Uterus (tissue), 4 donors: ENCODE data around the gene CD9. TPM values are rescaled to one million over a fixed set of nuclear protein-coding genes. Genes with fewer than 3 reads are reported as not detected.
"Not testable (repeated sequence)": the region's sequence is repeated elsewhere in the genome, so short reads cannot be mapped to it uniquely, and the experiment has no call there.

ENCODE experiments used
- DNase-seq, 2 donors: peaks; one replicate each; pipeline ENCODE4 v3.0.0-alpha.2; 2019 to 2020
- H3K27ac ChIP-seq, 2 donors: fragments of 200-600 bp; sonication (generic); 1 replicate in 1 of 2; 2 replicates in 1 of 2; pipeline ENCODE4 v1.5.1; 2016 to 2018
- H3K27me3 ChIP-seq, 2 donors: fragments of 200-600 bp; sonication (generic); one replicate each; pipeline ENCODE4 v1.5.1; 2018 to 2019; ENCODE audit warnings: control low read depth in 1 of 2
- H3K36me3 ChIP-seq, 2 donors: fragments of 200-600 bp; sonication (generic); one replicate each; pipeline ENCODE4 v1.5.1; 2019; ENCODE audit warnings: control low read depth in 1 of 2
- H3K4me1 ChIP-seq, 2 donors: fragments of 200-600 bp; sonication (generic); one replicate each; pipeline ENCODE4 v1.5.1; 2018 to 2019; ENCODE audit warnings: control low read depth in 1 of 2
- H3K4me3 ChIP-seq, 2 donors: fragments of 200-600 bp; sonication (generic); 1 replicate in 1 of 2; 2 replicates in 1 of 2; pipeline ENCODE4 v1.5.1; 2018 to 2019; ENCODE audit warnings: mild to moderate bottlenecking in 1 of 2
- H3K9me3 ChIP-seq, 2 donors: fragments of 200-600 bp; sonication (generic); one replicate each; pipeline ENCODE4 v1.5.1; 2019; ENCODE audit warnings: control low read depth in 1 of 2
- POLR2A ChIP-seq, 2 donors: fragments of 450-650 bp; IDR thresholded peaks; one replicate each; pipeline ENCODE4 v1.6.1; 2016; ENCODE audit warnings: antibody characterized with exemption in 2 of 2, mild to moderate bottlenecking in 1 of 2, moderate library complexity in 1 of 2
- intact Hi-C: fragments of 100-400 bp; cut with DNase I; formaldehyde crosslinking; loops from one replicate; pipeline ENCODE4 v1.15.1; 2023; ENCODE audit warnings: low total_unique reads
- total RNA-seq, 4 donors: library from RNA; depleted of rRNA in 3 of 4; stranded (reverse); fragments of >200 nt in 3 of 4; gene quantifications; one replicate each; pipeline versions ENCODE4 v1.1.0 to v1.2.4, GENCODE V29; 2014 to 2023
- TF ChIP-seq, protein P1 (sequence below), 4 experiments: fragments of 200-600 bp in 2 of 4; fragments of 450-650 bp in 2 of 4; sonication (generic) in 2 of 4; IDR thresholded peaks; one replicate each; pipeline ENCODE4 v1.5.1; 2016 to 2019; ENCODE audit warnings: antibody characterized with exemption in 4 of 4, mild to moderate bottlenecking in 2 of 4, moderate library complexity in 1 of 4
- donor health status: DM: yes; HTN: yes; CAD: no.

The CD9 gene
- total RNA-seq, 4 donors from 2014 or later, result 161 to 275 (median 207) TPM

- intact Hi-C loops, H3K4me3 ChIP-seq, DNase-seq: not testable (repeated sequence)
These were observed 40.1 kb upstream of the CD9 start for GRCh38 chr12:6160049-6160649.

DNA sequence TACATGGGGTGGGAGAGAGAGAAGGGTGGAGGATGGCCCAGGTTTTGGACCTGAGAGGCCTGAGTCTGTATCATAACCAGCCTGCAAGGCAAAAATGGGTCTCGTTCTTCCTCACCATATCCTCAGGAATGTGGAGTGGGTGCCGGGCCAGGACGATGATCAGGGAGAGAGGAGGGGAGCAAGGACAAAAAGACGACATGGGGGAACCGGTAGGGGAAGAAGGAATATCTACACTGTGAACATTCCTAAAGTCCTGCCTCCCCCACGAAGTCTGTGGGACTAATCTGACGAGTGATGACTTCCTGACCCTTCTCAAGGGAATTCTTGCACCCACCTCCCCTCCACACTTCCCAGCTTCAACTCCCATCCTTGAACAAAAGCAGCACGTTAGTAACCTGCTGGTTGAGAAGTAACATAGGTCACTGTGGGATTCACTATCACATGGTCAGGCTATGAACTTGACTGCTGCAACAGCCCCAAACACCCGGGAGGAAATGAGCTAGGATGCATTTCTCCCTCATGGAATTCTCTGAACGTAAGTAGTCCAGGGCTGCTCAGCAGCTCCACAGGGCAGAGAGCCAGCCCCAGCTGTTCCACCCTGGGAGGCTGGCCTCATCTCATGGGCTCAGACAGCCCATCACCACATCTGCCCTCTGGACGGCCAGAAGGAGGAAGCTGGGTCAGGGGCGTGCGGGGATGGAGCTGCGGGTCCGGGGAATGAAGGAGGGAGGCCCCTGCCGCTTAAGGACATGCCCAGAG, 38.9 kb upstream of the CD9 start:
- intact Hi-C loops, result no loop called here
- H3K27ac ChIP-seq, result no peak overlapping the region
- DNase-seq, result no peak
- H3K9me3 ChIP-seq, result no peaks in the 10 kb centered on the region
- no peaks in the 10 kb centered on the region for H3K4me1 ChIP-seq
- no peak overlapping the region for H3K4me3 ChIP-seq
- H3K36me3 ChIP-seq, result no peaks in the 10 kb centered on the region
- TF ChIP-seq, protein P1, sequence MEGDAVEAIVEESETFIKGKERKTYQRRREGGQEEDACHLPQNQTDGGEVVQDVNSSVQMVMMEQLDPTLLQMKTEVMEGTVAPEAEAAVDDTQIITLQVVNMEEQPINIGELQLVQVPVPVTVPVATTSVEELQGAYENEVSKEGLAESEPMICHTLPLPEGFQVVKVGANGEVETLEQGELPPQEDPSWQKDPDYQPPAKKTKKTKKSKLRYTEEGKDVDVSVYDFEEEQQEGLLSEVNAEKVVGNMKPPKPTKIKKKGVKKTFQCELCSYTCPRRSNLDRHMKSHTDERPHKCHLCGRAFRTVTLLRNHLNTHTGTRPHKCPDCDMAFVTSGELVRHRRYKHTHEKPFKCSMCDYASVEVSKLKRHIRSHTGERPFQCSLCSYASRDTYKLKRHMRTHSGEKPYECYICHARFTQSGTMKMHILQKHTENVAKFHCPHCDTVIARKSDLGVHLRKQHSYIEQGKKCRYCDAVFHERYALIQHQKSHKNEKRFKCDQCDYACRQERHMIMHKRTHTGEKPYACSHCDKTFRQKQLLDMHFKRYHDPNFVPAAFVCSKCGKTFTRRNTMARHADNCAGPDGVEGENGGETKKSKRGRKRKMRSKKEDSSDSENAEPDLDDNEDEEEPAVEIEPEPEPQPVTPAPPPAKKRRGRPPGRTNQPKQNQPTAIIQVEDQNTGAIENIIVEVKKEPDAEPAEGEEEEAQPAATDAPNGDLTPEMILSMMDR (IDR thresholded peaks at IDR 0.05), result no peak
- no peak for TF ChIP-seq POLR2A (IDR thresholded peaks at IDR 0.05)
- no peaks in the 10 kb centered on the region for H3K27me3 ChIP-seq

More at GRCh38 chr12:6160049-6160649, 40.1 kb upstream of the CD9 start:
- H3K9me3 ChIP-seq, H3K36me3 ChIP-seq, H3K27me3 ChIP-seq, H3K27ac ChIP-seq, H3K4me1 ChIP-seq: not testable (repeated sequence)

GRCh38 chr12:6163416-6164060, 36.7 kb upstream of the CD9 start:
- TF ChIP-seq POLR2A (IDR thresholded peaks at IDR 0.05), result no peak
- TF ChIP-seq, protein P1 (IDR thresholded peaks at IDR 0.05), result no peak

DNA sequence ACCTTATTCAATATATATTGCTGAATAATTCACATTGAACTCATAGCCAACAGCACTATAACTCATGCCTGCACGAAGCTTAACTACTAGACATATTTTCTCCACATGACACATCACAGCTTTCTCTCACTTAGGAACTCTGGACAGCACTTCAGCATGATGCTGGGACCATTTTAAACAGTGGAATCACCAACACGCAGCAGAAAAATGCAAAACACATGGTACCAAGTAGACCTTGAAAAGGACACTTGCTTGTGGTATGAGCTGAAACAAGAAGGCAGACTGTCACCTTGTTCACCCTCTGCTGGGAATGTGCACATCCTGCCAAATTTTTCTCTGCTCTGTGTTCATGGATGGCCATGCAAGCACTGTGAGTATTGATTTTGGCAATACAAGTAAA, 34.8 kb upstream of the CD9 start:
- TF ChIP-seq POLR2A (IDR thresholded peaks at IDR 0.05), result no peak
- TF ChIP-seq, protein P1 (IDR thresholded peaks at IDR 0.05), result no peak
- intact Hi-C loops, result no loop called here
- Histone ChIP-seq H3K4me3 (no peak overlapping the region), H3K9me3 (no peaks in the 10 kb centered on the region), H3K27me3 (no peaks in the 10 kb centered on the region), H3K4me1 (no peaks in the 10 kb centered on the region), H3K27ac (no peak overlapping the region), H3K36me3 (no peaks in the 10 kb centered on the region)
- DNase-seq, result no peak

More at GRCh38 chr12:6163416-6164060, 36.7 kb upstream of the CD9 start:
- no peaks in the 10 kb centered on the region for H3K9me3 ChIP-seq
- no peaks in the 10 kb centered on the region for H3K4me1 ChIP-seq
- H3K36me3 ChIP-seq, result no peaks in the 10 kb centered on the region
- intact Hi-C loops, result no loop called here
- no peaks in the 10 kb centered on the region for H3K27me3 ChIP-seq
- no peak overlapping the region for H3K27ac ChIP-seq
- DNase-seq, result no peak
- no peak overlapping the region for H3K4me3 ChIP-seq

- Histone ChIP-seq H3K9me3 (no peaks in the 10 kb centered on the region), H3K27ac (peak overlapping the region; percentile 69 to 80), H3K4me3 (no peak overlapping the region), H3K36me3 (no peaks in the 10 kb centered on the region), H3K27me3 (no peaks in the 10 kb centered on the region), H3K4me1 (no peaks in the 10 kb centered on the region)
- intact Hi-C loops, result no loop called here
- TF ChIP-seq, protein P1 (IDR thresholded peaks at IDR 0.05), result no peak
- no peak for TF ChIP-seq POLR2A (IDR thresholded peaks at IDR 0.05)
- DNase-seq, result no peak
These were observed 33.4 kb upstream of the CD9 start for GRCh38 chr12:6166808-6167207.
